HCT116 (cell line): ENCODE results near the gene NDUFA7. TPM values are rescaled to one million over a fixed set of nuclear protein-coding genes. Genes with fewer than 3 reads are reported as not detected.
A peak's percentile ranks its signal among the peaks of the same experiment; 100 is the strongest.
"Not testable (repeated sequence)": the region's sequence is repeated elsewhere in the genome, so short reads cannot be mapped to it uniquely, and the experiment has no call there.

Experiments used
- ATAC-seq: fragments of 200-7000 bp; cut with Tn5 transposase; 2 replicates; pipeline ENCODE4 v1.9.1; 2020; ENCODE audit warnings: mild to moderate bottlenecking, moderate library complexity
- BruUV-seq: library from RNA; stranded (reverse); fragments of 400-500 nt; replicated peaks from 2 replicates; lab custom pipeline; 2021; lab: Mats Ljungman, UMichigan
- CTCF ChIA-PET: fragments of 300-600 bp; sonication (Branson Sonifier 250); formaldehyde crosslinking; loops from one replicate; lab custom pipeline; 2021; ENCODE audit warnings: antibody characterized with exemption; lab: Charles Lee
- POLR2A ChIA-PET: fragments of 300-600, 350-600 bp; sonication (Branson Sonifier 250); formaldehyde crosslinking; loops from one replicate; lab custom pipeline; 2021; ENCODE audit warnings: antibody characterized with exemption; lab: Charles Lee
- RAD21 ChIA-PET, 2 experiments: fragments of 300-600 bp; sonication (Branson Sonifier 250); formaldehyde crosslinking; loops; one replicate each; lab custom pipeline; 2023; ENCODE audit warnings: low total read pairs in 2 of 2; ENCODE audit not compliant: uncharacterized antibody in 2 of 2, unreplicated experiment in 2 of 2, low non-redundant PET in 1 of 2; lab: Charles Lee
- DNase-seq: peaks from one replicate; pipeline ENCODE4 v3.0.0-alpha.2; 2010; ENCODE audit warnings: low read depth, low spot score
- H2AFZ ChIP-seq: fragments of 200-600 bp; shearing (Covaris generic), sonication (generic); 2 replicates; pipeline ENCODE4 v1.6.1; 2017; ENCODE audit warnings: low read depth, mixed run types, mixed read lengths, antibody characterized with exemption, low read length; ENCODE audit not compliant: poor library complexity, severe bottlenecking
- H3K27ac ChIP-seq: 2 replicates; pipeline ENCODE4 v1.5.1; 2012; ENCODE audit warnings: low read depth, low read length
- H3K27me3 ChIP-seq: fragments of 200-600 bp; sonication (generic); 2 replicates; pipeline ENCODE4 v1.6.1; 2016; ENCODE audit warnings: mixed run types, low read length, mixed read lengths; ENCODE audit not compliant: insufficient read depth
- H3K36me3 ChIP-seq, 2 experiments: fragments of 200-500 bp in 1 of 2; fragments of 200-600 bp in 1 of 2; sonication (Bioruptor generic) in 1 of 2; sonication (generic) in 1 of 2; 2 replicates each; pipeline versions ENCODE4 v1.5.1 to v1.6.1; 2014 to 2016; ENCODE audit warnings: low read length in 2 of 2, inconsistent platforms in 1 of 2, mixed read lengths in 1 of 2, mixed run types in 1 of 2; ENCODE audit not compliant: insufficient read depth in 2 of 2, control insufficient read depth in 1 of 2
- H3K4me1 ChIP-seq, 2 experiments: fragments of 200-600 bp in 1 of 2; sonication (generic) in 1 of 2; 2 replicates each; pipeline versions ENCODE4 v1.5.1 to v1.6.1; 2012 to 2017; ENCODE audit warnings: low read length in 2 of 2, inconsistent platforms in 1 of 2, mild to moderate bottlenecking in 1 of 2, mixed read lengths in 1 of 2, mixed run types in 1 of 2, moderate library complexity in 1 of 2; ENCODE audit not compliant: insufficient read depth in 2 of 2, control insufficient read depth in 1 of 2
- H3K4me2 ChIP-seq: fragments of 200-600 bp; sonication (generic); 2 replicates; pipeline ENCODE4 v1.6.1; 2017; ENCODE audit warnings: mixed run types, low read length, mixed read lengths
- H3K4me3 ChIP-seq, 2 experiments: fragments of 200-600 bp in 1 of 2; sonication (generic) in 1 of 2; replicated peaks in 1 of 2; 2 replicates each; pipeline ENCODE4 v1.5.1; 2011 to 2016; ENCODE audit warnings: low read length in 2 of 2, control low read depth in 1 of 2, low read depth in 1 of 2, mild to moderate bottlenecking in 1 of 2, mixed read lengths in 1 of 2, mixed run types in 1 of 2
- H3K79me2 ChIP-seq: fragments of 200-600 bp; sonication (generic); 2 replicates; pipeline ENCODE4 v1.6.1; 2017; ENCODE audit warnings: mild to moderate bottlenecking, mixed run types, low read length, moderate library complexity, mixed read lengths; ENCODE audit not compliant: insufficient read depth
- H3K9ac ChIP-seq: fragments of 200-600 bp; sonication (generic); 2 replicates; pipeline ENCODE4 v1.6.1; 2016; ENCODE audit warnings: low read length, mixed read lengths
- H3K9me2 ChIP-seq: fragments of 200-600 bp; sonication (generic), shearing (Covaris generic); 2 replicates; pipeline ENCODE4 v1.6.1; 2017; ENCODE audit warnings: mixed run types, mild to moderate bottlenecking, moderate library complexity; ENCODE audit not compliant: insufficient read depth
- H3K9me3 ChIP-seq, 2 experiments: fragments of 200-500 bp in 1 of 2; fragments of 200-600 bp in 1 of 2; sonication (Bioruptor generic) in 1 of 2; sonication (generic) in 1 of 2; 2 replicates each; pipeline ENCODE4 v1.6.1; 2014 to 2017; ENCODE audit warnings: low read length in 2 of 2, mixed read lengths in 2 of 2, inconsistent platforms in 1 of 2, low read depth in 1 of 2, mild to moderate bottlenecking in 1 of 2, mixed run types in 1 of 2, moderate library complexity in 1 of 2; ENCODE audit not compliant: control insufficient read depth in 1 of 2, insufficient read depth in 1 of 2
- H4K20me1 ChIP-seq: fragments of 200-600 bp; sonication (generic), shearing (Covaris generic); 2 replicates; pipeline ENCODE4 v1.6.1; 2017; ENCODE audit warnings: mixed run types, mild to moderate bottlenecking, moderate library complexity; ENCODE audit not compliant: insufficient read depth
- CEBPB ChIP-seq: IDR thresholded peaks from 2 replicates; pipeline ENCODE4 v1.6.1; 2012; ENCODE audit warnings: low read depth
- EGR1 ChIP-seq: IDR thresholded peaks from 2 replicates; pipeline ENCODE4 v1.6.1; 2012; ENCODE audit warnings: low read depth
- ELF1 ChIP-seq: IDR thresholded peaks from 2 replicates; pipeline ENCODE4 v1.6.1; 2012; ENCODE audit warnings: low read depth, borderline replicate concordance
- SRF ChIP-seq: IDR thresholded peaks from 2 replicates; pipeline ENCODE4 v1.6.1; 2012; ENCODE audit warnings: low read depth
- YY1 ChIP-seq: IDR thresholded peaks from 2 replicates; pipeline ENCODE4 v1.6.1; 2011; ENCODE audit warnings: low read length, low read depth, moderate library complexity, mild to moderate bottlenecking; ENCODE audit not compliant: insufficient replicate concordance; ENCODE audit errors: extremely low read depth
- ZFX ChIP-seq: fragments of 450-650 bp; IDR thresholded peaks from 2 replicates; pipeline ENCODE4 v1.6.1; 2017
- intact Hi-C: fragments of 100-400 bp; cut with micrococcal nuclease; formaldehyde crosslinking; loops from 2 replicates; pipeline ENCODE4 v1.10.0; 2022
- total RNA-seq: library from RNA; stranded (reverse); gene quantifications from one replicate; pipeline ENCODE4 v1.2.1, GENCODE V29; 2021; ENCODE audit not compliant: unreplicated experiment

The NDUFA7 gene
- total RNA-seq, 1 experiment from 2014 or later: 86.9 TPM

DNA sequence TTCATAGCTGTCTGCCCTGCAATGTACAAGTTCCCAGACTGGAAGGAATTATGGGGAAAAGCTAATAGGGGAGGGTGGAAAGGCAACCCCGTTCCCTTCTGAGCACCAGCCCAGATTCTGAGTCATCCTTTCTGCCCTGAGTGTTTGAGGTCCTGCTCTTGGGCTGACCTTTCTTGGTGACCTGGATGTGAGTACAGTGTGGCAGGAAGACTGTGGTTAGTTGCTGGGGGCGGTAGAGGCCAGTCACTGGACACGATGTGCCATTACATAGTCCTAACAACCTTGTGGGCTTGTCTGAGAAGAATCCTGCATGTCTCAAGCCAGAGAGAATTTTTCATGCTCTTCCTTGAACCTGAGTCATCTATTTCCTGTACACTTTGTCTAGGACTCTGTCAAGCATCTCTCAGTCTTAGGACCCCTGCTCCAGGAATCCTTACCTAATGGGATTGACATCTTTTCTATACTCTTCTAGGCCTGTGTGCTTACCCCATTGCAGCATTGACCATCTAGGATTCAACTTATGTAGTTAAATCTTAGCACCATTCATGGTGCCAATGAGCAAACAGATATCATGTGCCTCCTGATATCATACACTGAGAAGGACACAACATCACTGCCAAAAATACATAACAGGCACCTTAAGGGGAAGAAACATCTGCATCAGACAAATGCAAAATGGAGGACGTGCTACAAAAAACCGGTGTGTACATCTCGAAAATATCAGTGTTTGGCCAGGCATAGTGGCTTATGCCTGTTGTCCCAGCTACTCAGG, 34.6 kb upstream of the NDUFA7 start (continued):
- TF ChIP-seq YY1: no peak
- TF ChIP-seq ZFX: no peak
- no peak; the same call in 1 of the 2 replicates for TF ChIP-seq CEBPB
- no peak for TF ChIP-seq SRF
- TF ChIP-seq EGR1: peak; percentile 75
- no peak; the same call in 1 of the 2 replicates for TF ChIP-seq ELF1

- H3K27me3 ChIP-seq, H2AFZ ChIP-seq, RAD21 ChIA-PET, H3K4me2 ChIP-seq, H3K79me2 ChIP-seq, H3K9me3 ChIP-seq, BruUV-seq, H3K9me2 ChIP-seq, H3K9ac ChIP-seq, H3K27ac ChIP-seq, DNase-seq, H3K4me3 ChIP-seq, H4K20me1 ChIP-seq, H3K36me3 ChIP-seq, ATAC-seq: not testable (repeated sequence)
- ChIA-PET CTCF (interaction anchor here (0.7 to 4.0 kb wide), 7 partner anchors 10 to 992 kb away, joined by 3 to 41 read pairs (median 10); partner anchors contain the start of genes ANGPTL4 and MARCHF2), POLR2A (interaction anchor here (1.2 to 1.3 kb wide), 2 partner anchors 9 to 10 kb away, joined by 3 to 4 read pairs; partner anchors contain the start of gene KANK3)
- peaks cover 21 to 45% of the 10 kb centered on the region in 2 experiments for H3K4me1 ChIP-seq
- intact Hi-C loops: loop anchor here (5.0 to 10.0 kb wide), 3 partner anchors 59 to 224 kb away; partner anchors contain the start of genes HNRNPM, MARCHF2 and MYO1F
These were observed 31.7 kb upstream of the NDUFA7 start for GRCh38 chr19:8352845-8353244.
